SIG-M5 (cell line): Measurements from ENCODE around the gene STK35.

ENCODE experiments used
- DNase-seq: peaks from one replicate; lab custom pipeline; 2025; lab: John Stamatoyannopoulos, UW

The STK35 gene

GRCh38 chr20:2108498-2108897, 6.9 kb downstream of the STK35 start:
- DNase-seq, result no peak

- DNase-seq, result no peak
Measured at GRCh38 chr20:2108987-2109386, 7.4 kb downstream of the STK35 start.

- DNase-seq, result no peak
Measured at GRCh38 chr20:2109425-2110210, 8.0 kb downstream of the STK35 start.

GRCh38 chr20:2112910-2113309, 11.3 kb downstream of the STK35 start:
- DNase-seq, result no peak

GRCh38 chr20:2114127-2114959, 12.7 kb downstream of the STK35 start:
- no peak for DNase-seq

GRCh38 chr20:2114990-2115681, 13.5 kb downstream of the STK35 start:
- DNase-seq, result no peak

GRCh38 chr20:2116170-2116940, 14.7 kb downstream of the STK35 start:
- DNase-seq, result no peak

- no peak for DNase-seq
Measured at GRCh38 chr20:2118783-2119182, 17.2 kb downstream of the STK35 start.

- no peak for DNase-seq
Measured at GRCh38 chr20:2122936-2123335, 21.3 kb downstream of the STK35 start.

GRCh38 chr20:2123720-2124119, 22.1 kb downstream of the STK35 start:
- no peak for DNase-seq

GRCh38 chr20:2124564-2125213, 23.1 kb downstream of the STK35 start:
- no peak for DNase-seq

GRCh38 chr20:2125474-2126112, 24.0 kb downstream of the STK35 start:
- DNase-seq, result no peak

- no peak for DNase-seq
Measured at GRCh38 chr20:2127238-2127637, 25.6 kb downstream of the STK35 start.

GRCh38 chr20:2128542-2128941, 26.9 kb downstream of the STK35 start:
- DNase-seq, result no peak

- no peak for DNase-seq
Measured at GRCh38 chr20:2130062-2130591, 28.5 kb downstream of the STK35 start.

GRCh38 chr20:2130683-2131082, 29.1 kb downstream of the STK35 start:
- DNase-seq, result no peak

- no peak for DNase-seq
Measured at GRCh38 chr20:2131366-2131765, 29.7 kb downstream of the STK35 start.

GRCh38 chr20:2132461-2132901, 30.9 kb downstream of the STK35 start:
- no peak for DNase-seq

- DNase-seq, result no peak
Measured at GRCh38 chr20:2133318-2134183, 31.9 kb downstream of the STK35 start.

GRCh38 chr20:2135013-2135412, 33.4 kb downstream of the STK35 start:
- no peak for DNase-seq
